OCI-M2 (cell line): ENCODE results near the gene KAT2A.

Experiments
- DNase-seq: peaks from one replicate; lab custom pipeline; 2025; ENCODE audit not compliant: unreplicated experiment; lab: John Stamatoyannopoulos, UW

The KAT2A gene

GRCh38 chr17:42065201-42065600 lies 56.0 kb downstream of the KAT2A start:
- no peak for DNase-seq
